ENCODE results near the gene ZNF217. TPM values are rescaled to one million over a fixed set of nuclear protein-coding genes. Genes with fewer than 3 reads are reported as not detected.
"Not testable (repeated sequence)": the region's sequence is repeated elsewhere in the genome, so short reads cannot be mapped to it uniquely, and the experiment has no call there.

ZNF217 gene
- polyA plus RNA-seq (ENCODE audit: insufficient read length), result 12.4 TPM

GRCh38 chr20:53593466-53594007, at the start of gene ZNF217:
ZNF217 (minus strand) TSS chr20:53593839; CDS start chr20:53582826, 11,013 bp downstream.
- not testable (repeated sequence) for DNase-seq (ENCODE audit: low read depth)

- no peak for DNase-seq (ENCODE audit: low read depth)
These were observed 49.6 kb upstream of the ZNF217 start for GRCh38 chr20:53643031-53643832.

- DNase-seq (ENCODE audit: low read depth), result no peak
These were observed 48.8 kb upstream of the ZNF217 start for GRCh38 chr20:53642196-53643030.

- DNase-seq (ENCODE audit: low read depth), result no peak
These were observed 46.2 kb upstream of the ZNF217 start for GRCh38 chr20:53639647-53640440.

- no peak for DNase-seq (ENCODE audit: low read depth)
These were observed 45.5 kb upstream of the ZNF217 start for GRCh38 chr20:53639128-53639527.

- DNase-seq (ENCODE audit: low read depth), result not testable (repeated sequence)
These were observed 43.7 kb upstream of the ZNF217 start for GRCh38 chr20:53637310-53637709.

- no peak for DNase-seq (ENCODE audit: low read depth)
These were observed 43.0 kb upstream of the ZNF217 start for GRCh38 chr20:53636540-53637097.

- DNase-seq (ENCODE audit: low read depth), result no peak
These were observed 41.6 kb upstream of the ZNF217 start for GRCh38 chr20:53635221-53635620.

- no peak for DNase-seq (ENCODE audit: low read depth)
These were observed 38.4 kb upstream of the ZNF217 start for GRCh38 chr20:53631909-53632662.

GRCh38 chr20:53629436-53629835, 35.8 kb upstream of the ZNF217 start:
- DNase-seq (ENCODE audit: low read depth), result no peak

- DNase-seq (ENCODE audit: low read depth), result not testable (repeated sequence)
These were observed 35.1 kb upstream of the ZNF217 start for GRCh38 chr20:53628758-53629157.

- no peak for DNase-seq (ENCODE audit: low read depth)
These were observed 34.4 kb upstream of the ZNF217 start for GRCh38 chr20:53628076-53628475.

GRCh38 chr20:53627001-53627400, 33.4 kb upstream of the ZNF217 start:
- DNase-seq (ENCODE audit: low read depth), result not testable (repeated sequence)

- no peak for DNase-seq (ENCODE audit: low read depth)
These were observed 32.9 kb upstream of the ZNF217 start for GRCh38 chr20:53626584-53626983.

- no peak for DNase-seq (ENCODE audit: low read depth)
These were observed 31.9 kb upstream of the ZNF217 start for GRCh38 chr20:53625311-53626129.

- DNase-seq (ENCODE audit: low read depth), result not testable (repeated sequence)
These were observed 31.2 kb upstream of the ZNF217 start for GRCh38 chr20:53624927-53625250.

GRCh38 chr20:53623454-53624211, 30.0 kb upstream of the ZNF217 start:
- DNase-seq (ENCODE audit: low read depth), result no peak

- no peak for DNase-seq (ENCODE audit: low read depth)
These were observed 29.5 kb upstream of the ZNF217 start for GRCh38 chr20:53623134-53623453.

Data from forelimb muscle (tissue), 1 donor.